GM23248 (cell line): ENCODE data around the gene STRA8. TPM values are rescaled to one million over a fixed set of nuclear protein-coding genes. Genes with fewer than 3 reads are reported as not detected.
A peak's percentile ranks its signal among the peaks of the same experiment; 100 is the strongest.

Source experiments
- DNase-seq: peaks from one replicate; pipeline ENCODE4 v3.0.0-alpha.2; 2015
- H2AFZ ChIP-seq: fragments of 200-600 bp; sonication (generic); 2 replicates; pipeline ENCODE4 v1.6.1; 2016; ENCODE audit warnings: antibody characterized with exemption
- H3F3A ChIP-seq: fragments of 200-600 bp; sonication (generic); 2 replicates; pipeline ENCODE4 v1.6.1; 2016; ENCODE audit warnings: mild to moderate bottlenecking, antibody characterized with exemption, mixed run types; ENCODE audit not compliant: insufficient read depth
- H3K27ac ChIP-seq: fragments of 200-600 bp; sonication (generic); 2 replicates; pipeline ENCODE4 v1.5.1; 2016; ENCODE audit warnings: mild to moderate bottlenecking
- H3K27me3 ChIP-seq: fragments of 200-600 bp; sonication (generic); replicated peaks from 2 replicates; pipeline ENCODE4 v1.6.1; 2016; ENCODE audit warnings: mild to moderate bottlenecking; ENCODE audit not compliant: insufficient read depth
- H3K36me3 ChIP-seq: fragments of 200-600 bp; sonication (generic); 2 replicates; pipeline ENCODE4 v1.6.1; 2016; ENCODE audit warnings: low read depth, mild to moderate bottlenecking
- H3K4me1 ChIP-seq: fragments of 200-600 bp; sonication (generic); 2 replicates; pipeline ENCODE4 v1.6.1; 2016; ENCODE audit warnings: mild to moderate bottlenecking; ENCODE audit not compliant: insufficient read depth
- H3K4me2 ChIP-seq: fragments of 200-600 bp; sonication (generic); one replicate; pipeline ENCODE4 v1.6.1; 2016; ENCODE audit warnings: mild to moderate bottlenecking; ENCODE audit not compliant: unreplicated experiment
- H3K4me3 ChIP-seq: fragments of 200-600 bp; sonication (generic); 2 replicates; pipeline ENCODE4 v1.5.1; 2016; ENCODE audit warnings: mild to moderate bottlenecking
- H3K79me2 ChIP-seq: fragments of 200-600 bp; sonication (generic); 2 replicates; pipeline ENCODE4 v1.6.1; 2016; ENCODE audit warnings: mild to moderate bottlenecking; ENCODE audit not compliant: insufficient read depth
- H3K9ac ChIP-seq: fragments of 200-600 bp; sonication (generic); 2 replicates; pipeline ENCODE4 v1.6.1; 2016; ENCODE audit warnings: mild to moderate bottlenecking
- H3K9me2 ChIP-seq: fragments of 200-600 bp; sonication (generic); 2 replicates; pipeline ENCODE4 v1.6.1; 2016; ENCODE audit warnings: mixed run types, mild to moderate bottlenecking, moderate library complexity; ENCODE audit not compliant: insufficient read depth
- H3K9me3 ChIP-seq: fragments of 200-600 bp; sonication (generic); one replicate; pipeline ENCODE4 v1.6.1; 2017; ENCODE audit warnings: low read depth
- H4K20me1 ChIP-seq: fragments of 200-600 bp; sonication (generic); 2 replicates; pipeline ENCODE4 v1.6.0; 2016; ENCODE audit not compliant: insufficient read depth
- EZH2 ChIP-seq: fragments of 200-600 bp; sonication (generic); IDR thresholded peaks from 2 replicates; pipeline ENCODE4 v1.6.1; 2018; ENCODE audit warnings: antibody characterized with exemption, mild to moderate bottlenecking; ENCODE audit not compliant: insufficient read depth, poor library complexity, severe bottlenecking
- EZH2phosphoT487 ChIP-seq: fragments of 200-600 bp; sonication (generic); IDR thresholded peaks from 2 replicates; pipeline ENCODE4 v1.6.1; 2018; ENCODE audit warnings: antibody characterized with exemption, moderate library complexity, mild to moderate bottlenecking, low read depth; ENCODE audit not compliant: insufficient read depth
- WGBS, 2 experiments: methylation state at CpG; one replicate each; pipeline ENCODE4 v1.1.6; 2015 to 2017; ENCODE audit warnings: low lambda C conversion rate in 2 of 2, low coverage in 1 of 2; ENCODE audit errors: missing lambda C conversion rate in 2 of 2; 5-methylcytosine and 5-hydroxymethylcytosine counted together
- in situ Hi-C: fragments of 300-500 bp; cut with MboI; formaldehyde crosslinking; loops from 2 replicates; pipeline ENCODE4 v1.15.0; 2020
- polyA plus RNA-seq: library from polyadenylated mRNA; unstranded; fragments of >200 nt; fragmentation: Nextera tagmentation; extraction: Ambion mirVana; gene quantifications from 2 replicates; pipeline ENCODE4 v1.2.1, GENCODE V29; 2016
- total RNA-seq: library from RNA; depleted of rRNA; stranded (reverse); fragments of >200 nt; shearing (Covaris generic); gene quantifications from 2 replicates; pipeline ENCODE4 v1.2.3, GENCODE V29; 2014

Gene STRA8
- total and polyA plus RNA-seq, 2 experiments from 2014 or later: not detected

- Histone ChIP-seq H3K27ac (no peak overlapping the region), H3K36me3 (0 out of 2 replicates have a peak, but pooled peaks cover 4% of the 10 kb centered on the region), H3K27me3 (no peaks in the 10 kb centered on the region), H4K20me1 (no peaks in the 10 kb centered on the region), H3F3A (no peaks in the 10 kb centered on the region), H3K4me1 (peaks cover 14% of the 10 kb centered on the region; the same call in 1 of the 2 replicates), H2AFZ (no peak overlapping the region), H3K79me2 (no peaks in the 10 kb centered on the region), H3K4me2 (no peak overlapping the region), H3K9me2 (no peaks in the 10 kb centered on the region), H3K9me3 (no peaks in the 10 kb centered on the region), H3K4me3 (no peak overlapping the region), H3K9ac (no peak overlapping the region)
- no peak for TF ChIP-seq EZH2phosphoT487
- DNase-seq: no peak
- in situ Hi-C loops: loop anchor here (25.0 kb wide), 1 partner anchor 533 kb away; no protein-coding TSS in a partner anchor
- 89% methylated on average over 4 of the region's 4 CpGs for WGBS, 2 experiments
Measured at GRCh38 chr7:135195156-135195555, 38.5 kb upstream of the STRA8 start.

- Histone ChIP-seq H3K4me1 (peaks cover 14% of the 10 kb centered on the region; the same call in 1 of the 2 replicates), H3K27ac (no peak overlapping the region), H2AFZ (no peak overlapping the region), H3K9me3 (no peaks in the 10 kb centered on the region), H3K9me2 (no peaks in the 10 kb centered on the region), H3F3A (no peaks in the 10 kb centered on the region), H3K36me3 (no peaks in the 10 kb centered on the region), H4K20me1 (no peaks in the 10 kb centered on the region), H3K79me2 (no peaks in the 10 kb centered on the region), H3K4me3 (no peak overlapping the region), H3K27me3 (no peaks in the 10 kb centered on the region), H3K4me2 (no peak overlapping the region), H3K9ac (no peak overlapping the region)
- DNase-seq: no peak
- no peak for TF ChIP-seq EZH2phosphoT487
- no peak for TF ChIP-seq EZH2
- in situ Hi-C loops: loop anchor here (25.0 kb wide), 1 partner anchor 534 kb away; no protein-coding TSS in a partner anchor
- 90 to 93% methylated on average over 13 to 14 of the region's 14 CpGs for WGBS, 2 experiments
Measured at GRCh38 chr7:135195968-135196629, 37.5 kb upstream of the STRA8 start.

DNA sequence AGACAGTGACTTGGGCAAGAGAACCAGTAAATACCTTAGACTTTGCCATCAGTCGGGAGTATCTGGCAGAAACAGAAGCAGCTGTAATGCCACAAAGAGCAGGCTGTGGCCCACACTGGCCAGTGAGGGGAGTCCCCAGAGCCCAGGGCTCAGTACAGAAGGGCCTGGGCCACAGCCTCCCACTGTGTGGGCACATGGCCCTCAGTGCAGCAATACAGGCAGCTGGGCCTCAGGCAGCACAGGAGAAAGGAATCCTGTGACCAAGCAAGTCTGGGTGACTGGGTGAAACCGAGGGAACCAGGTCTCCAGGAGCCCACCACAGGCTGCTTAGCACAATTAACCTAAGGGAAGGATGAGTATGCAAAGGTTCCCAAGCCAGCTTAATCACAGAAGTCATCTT is 36.3 kb upstream of the STRA8 start:
- Histone ChIP-seq H2AFZ (no peak overlapping the region), H3K9ac (no peak overlapping the region), H3F3A (no peaks in the 10 kb centered on the region), H3K79me2 (no peaks in the 10 kb centered on the region), H4K20me1 (no peaks in the 10 kb centered on the region), H3K9me2 (no peaks in the 10 kb centered on the region), H3K27ac (no peak overlapping the region), H3K4me2 (no peak overlapping the region), H3K4me1 (peaks cover 14% of the 10 kb centered on the region; the same call in 1 of the 2 replicates), H3K36me3 (0 out of 2 replicates have a peak, but pooled peaks cover 6% of the 10 kb centered on the region), H3K9me3 (no peaks in the 10 kb centered on the region), H3K27me3 (no peaks in the 10 kb centered on the region), H3K4me3 (no peak overlapping the region)
- in situ Hi-C loops: loop anchor here (25.0 kb wide), 1 partner anchor 535 kb away; no protein-coding TSS in a partner anchor
- TF ChIP-seq EZH2phosphoT487 (no peak), EZH2 (no peak)
- 67 to 78% methylated on average over 2 of the region's 2 CpGs for WGBS, 2 experiments
- DNase-seq: no peak

- Histone ChIP-seq H3K79me2 (no peaks in the 10 kb centered on the region), H3K27ac (no peak overlapping the region), H3K4me1 (peaks cover 13% of the 10 kb centered on the region; the same call in 1 of the 2 replicates), H3F3A (no peaks in the 10 kb centered on the region), H3K9me3 (no peaks in the 10 kb centered on the region), H3K4me2 (no peak overlapping the region), H4K20me1 (no peaks in the 10 kb centered on the region), H3K27me3 (no peaks in the 10 kb centered on the region), H2AFZ (no peak overlapping the region), H3K9me2 (no peaks in the 10 kb centered on the region), H3K9ac (no peak overlapping the region), H3K4me3 (no peak overlapping the region), H3K36me3 (0 out of 2 replicates have a peak, but pooled peaks cover 6% of the 10 kb centered on the region)
- in situ Hi-C loops: loop anchor here (25.0 kb wide), 1 partner anchor 536 kb away; no protein-coding TSS in a partner anchor
- peak; percentile 61 for DNase-seq
- TF ChIP-seq EZH2 (no peak), EZH2phosphoT487 (no peak)
- WGBS, 2 experiments: 90 to 92% methylated on average over 15 of the region's 15 CpGs
Measured at GRCh38 chr7:135197906-135198655, 35.6 kb upstream of the STRA8 start.
